Trophoblast cell (in vitro differentiated cells and primary cell): Measurements from ENCODE around the gene SORCS1.

ENCODE experiments used
- DNase-seq, 2 donors: peaks; one replicate each; pipeline ENCODE4 v3.0.0-alpha.2; 2016
- H2AFZ ChIP-seq: 2 replicates; pipeline ENCODE4 v1.6.1; 2013; ENCODE audit warnings: low read length, moderate library complexity, mild to moderate bottlenecking; ENCODE audit not compliant: insufficient read depth, poor library complexity
- H2AK5ac ChIP-seq: 2 replicates; pipeline ENCODE4 v1.6.1; 2013; ENCODE audit warnings: mild to moderate bottlenecking, low read length
- H2BK120ac ChIP-seq: 2 replicates; pipeline ENCODE4 v1.6.1; 2013; ENCODE audit warnings: low read length, mild to moderate bottlenecking, moderate library complexity; ENCODE audit not compliant: insufficient read depth, poor library complexity
- H2BK12ac ChIP-seq: 2 replicates; pipeline ENCODE4 v1.6.1; 2013; ENCODE audit warnings: mild to moderate bottlenecking, low read length, moderate library complexity
- H2BK5ac ChIP-seq: 2 replicates; pipeline ENCODE4 v1.6.1; 2013; ENCODE audit warnings: low read length, low read depth, moderate library complexity, mild to moderate bottlenecking; ENCODE audit not compliant: poor library complexity
- H3K14ac ChIP-seq: 2 replicates; pipeline ENCODE4 v1.6.1; 2013; ENCODE audit warnings: mild to moderate bottlenecking, low read length
- H3K18ac ChIP-seq: 2 replicates; pipeline ENCODE4 v1.6.1; 2013; ENCODE audit warnings: mild to moderate bottlenecking, low read length
- H3K23ac ChIP-seq: 2 replicates; pipeline ENCODE4 v1.6.1; 2013; ENCODE audit warnings: low read length
- H3K27ac ChIP-seq: 2 replicates; pipeline ENCODE4 v1.5.1; 2013; ENCODE audit warnings: low read depth, mild to moderate bottlenecking, inconsistent platforms, low read length, moderate library complexity
- H3K27me3 ChIP-seq: 2 replicates; pipeline ENCODE4 v1.6.1; 2013; ENCODE audit warnings: inconsistent platforms, mild to moderate bottlenecking, low read length, moderate library complexity; ENCODE audit not compliant: insufficient read depth
- H3K36me3 ChIP-seq, 2 experiments: 1 replicate in 1 of 2; 2 replicates in 1 of 2; pipeline ENCODE4 v1.6.1; 2013; ENCODE audit warnings: low read length in 2 of 2, mild to moderate bottlenecking in 2 of 2, moderate library complexity in 1 of 2; ENCODE audit not compliant: insufficient read depth in 2 of 2, control insufficient read depth in 1 of 2
- H3K4ac ChIP-seq: 2 replicates; pipeline ENCODE4 v1.6.1; 2013; ENCODE audit warnings: low read depth, mild to moderate bottlenecking, low read length, moderate library complexity
- H3K4me1 ChIP-seq, 2 experiments: 1 replicate in 1 of 2; 2 replicates in 1 of 2; pipeline ENCODE4 v1.6.1; 2013; ENCODE audit warnings: low read length in 2 of 2, mild to moderate bottlenecking in 2 of 2, moderate library complexity in 1 of 2; ENCODE audit not compliant: insufficient read depth in 2 of 2, control insufficient read depth in 1 of 2
- H3K4me2 ChIP-seq: 2 replicates; pipeline ENCODE4 v1.6.1; 2013; ENCODE audit warnings: inconsistent platforms, mild to moderate bottlenecking, low read length, moderate library complexity
- H3K4me3 ChIP-seq: 2 replicates; pipeline ENCODE4 v1.5.1; 2013; ENCODE audit warnings: mild to moderate bottlenecking, low read depth, low read length, inconsistent platforms
- H3K79me1 ChIP-seq: one replicate; pipeline ENCODE4 v1.6.1; 2013; ENCODE audit warnings: low read length
- H3K79me2 ChIP-seq: 2 replicates; pipeline ENCODE4 v1.6.1; 2013; ENCODE audit warnings: low read length, mild to moderate bottlenecking; ENCODE audit not compliant: control insufficient read depth, insufficient read depth, poor library complexity
- H3K9ac ChIP-seq: 2 replicates; pipeline ENCODE4 v1.6.1; 2013; ENCODE audit warnings: mild to moderate bottlenecking, low read length
- H3K9me3 ChIP-seq: 2 replicates; pipeline ENCODE4 v1.6.1; 2013; ENCODE audit warnings: low read depth, mild to moderate bottlenecking, control low read depth, inconsistent platforms, low read length; ENCODE audit not compliant: insufficient read depth
- H4K12ac ChIP-seq: 2 replicates; pipeline ENCODE4 v1.6.1; 2013; ENCODE audit warnings: low read depth, mild to moderate bottlenecking, low read length, moderate library complexity
- H4K8ac ChIP-seq: 2 replicates; pipeline ENCODE4 v1.6.1; 2013; ENCODE audit warnings: low read depth, mild to moderate bottlenecking, low read length, moderate library complexity
- H4K91ac ChIP-seq: one replicate; pipeline ENCODE4 v1.6.1; 2013; ENCODE audit warnings: low read depth, mild to moderate bottlenecking, low read length, moderate library complexity
- WGBS: extraction: QIAGEN DNeasy Blood & Tissue Kit; methylation state at CpG from one replicate; pipeline ENCODE4 v1.1.7; 2013; ENCODE audit warnings: missing lambda C conversion rate; ENCODE audit not compliant: insufficient read length, insufficient coverage; ENCODE audit errors: extremely low coverage; 5-methylcytosine and 5-hydroxymethylcytosine counted together

The SORCS1 gene

DNA sequence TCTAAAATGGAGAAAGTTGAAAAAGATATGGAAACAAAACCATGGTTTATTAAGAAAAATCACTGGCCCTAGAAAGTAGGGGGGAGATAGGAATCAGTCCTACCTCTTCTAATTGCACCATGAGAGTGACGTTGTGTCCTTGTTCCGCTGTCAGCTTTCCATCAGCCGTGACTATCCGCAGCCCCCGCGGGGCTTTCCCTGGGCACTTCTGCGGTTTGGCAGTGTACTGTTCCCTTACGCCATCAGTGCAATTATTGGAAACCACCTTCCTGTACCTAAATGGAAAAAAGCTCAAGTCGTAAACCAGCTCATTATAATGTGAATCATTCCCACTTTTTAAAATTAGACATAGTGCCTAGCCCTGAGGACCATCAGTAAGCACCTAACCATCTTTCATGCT, 512.2 kb downstream of the SORCS1 start:
- Histone ChIP-seq H2BK120ac (no peak overlapping the region), H3K23ac (no peak overlapping the region), H3K79me2 (no peaks in the 10 kb centered on the region), H2AFZ (no peak overlapping the region), H3K79me1 (no peaks in the 10 kb centered on the region), H2BK5ac (no peak overlapping the region), H3K18ac (no peak overlapping the region), H3K9ac (no peak overlapping the region), H4K8ac (no peak overlapping the region), H3K9me3 (no peaks in the 10 kb centered on the region), H3K4me1 (no peaks in the 10 kb centered on the region), H3K27me3 (no peaks in the 10 kb centered on the region), H3K4me3 (no peak overlapping the region), H4K91ac (no peak overlapping the region), H2BK12ac (no peak overlapping the region), H4K12ac (no peak overlapping the region), H3K4me2 (no peak overlapping the region), H3K36me3 (no peaks in the 10 kb centered on the region), H3K4ac (no peak overlapping the region), H3K14ac (no peak overlapping the region), H3K27ac (no peak overlapping the region), H2AK5ac (no peak overlapping the region)
- no peak for DNase-seq
- no CpG with 5 or more reads among the region's 9 CpGs for WGBS

DNA sequence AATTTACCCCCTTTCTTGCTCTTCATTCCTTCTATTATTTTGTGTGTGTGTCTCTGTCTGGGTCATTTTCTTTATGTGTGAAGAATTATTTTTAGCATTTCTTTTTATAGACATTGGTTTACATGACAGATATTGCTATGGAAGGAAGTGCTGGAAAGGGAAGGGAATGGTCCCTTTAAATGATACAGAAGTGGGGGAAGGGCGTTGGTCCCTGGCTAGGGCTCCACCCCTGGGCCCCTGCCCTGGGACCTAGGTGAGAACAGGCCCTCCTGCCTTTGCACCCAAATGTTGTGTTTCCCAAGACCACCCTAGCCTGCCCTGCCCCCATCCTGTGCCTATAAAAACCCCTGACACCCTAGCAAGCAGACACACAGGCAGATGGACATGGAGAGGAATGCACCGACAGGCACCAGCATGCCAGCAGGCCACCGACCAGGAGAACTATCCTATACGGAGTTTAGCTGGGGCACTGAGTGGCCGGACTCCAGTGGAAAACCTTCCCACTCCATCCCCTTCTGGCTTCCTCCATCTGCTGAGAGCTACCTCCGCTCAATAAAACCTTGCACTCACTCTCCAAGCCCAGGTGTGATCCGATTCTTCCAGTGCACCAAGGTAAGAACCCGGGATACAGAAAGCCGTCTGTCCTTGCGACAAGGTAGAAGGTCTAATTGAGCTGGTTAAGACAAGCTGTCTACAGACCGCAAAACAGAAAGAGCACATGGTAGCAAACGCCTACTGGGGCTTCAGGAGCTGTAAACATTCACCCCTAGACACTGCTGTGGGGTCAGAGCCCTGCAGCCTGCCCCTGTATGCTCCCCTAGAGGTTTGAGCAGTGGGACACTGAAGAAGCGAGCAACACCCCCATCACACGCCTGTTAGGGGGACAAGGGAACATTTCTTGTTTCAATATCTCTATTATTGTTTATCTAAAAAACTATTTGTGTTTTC, 515.7 kb downstream of the SORCS1 start:
- no peaks in the 10 kb centered on the region for H3K36me3 ChIP-seq
- H3K27me3 ChIP-seq: no peaks in the 10 kb centered on the region
- no peaks in the 10 kb centered on the region for H3K79me1 ChIP-seq
- H3K23ac ChIP-seq: no peak overlapping the region
- H3K4me1 ChIP-seq: no peaks in the 10 kb centered on the region
- H3K14ac ChIP-seq: no peak overlapping the region
- no peak overlapping the region for H3K18ac ChIP-seq
- H3K9ac ChIP-seq: no peak overlapping the region
- no peak overlapping the region for H4K8ac ChIP-seq
- H4K91ac ChIP-seq: no peak overlapping the region
- H3K4ac ChIP-seq: no peak overlapping the region
- no peak overlapping the region for H3K4me3 ChIP-seq
- no peak overlapping the region for H2BK5ac ChIP-seq
- no peak overlapping the region for H2BK12ac ChIP-seq
- no peak overlapping the region for H3K4me2 ChIP-seq
- no peak overlapping the region for H3K27ac ChIP-seq
- DNase-seq: no peak
- no peak overlapping the region for H2AFZ ChIP-seq
- no peak overlapping the region for H4K12ac ChIP-seq
- WGBS: no CpG with 5 or more reads among the region's 14 CpGs
- no peaks in the 10 kb centered on the region for H3K79me2 ChIP-seq
- no peak overlapping the region for H2AK5ac ChIP-seq
- H2BK120ac ChIP-seq: no peak overlapping the region
- H3K9me3 ChIP-seq: no peaks in the 10 kb centered on the region

GRCh38 chr10:106643473-106643872, 521.0 kb downstream of the SORCS1 start:
- H4K8ac ChIP-seq: no peak overlapping the region
- H2AFZ ChIP-seq: no peak overlapping the region
- no peaks in the 10 kb centered on the region for H3K4me1 ChIP-seq
- H2AK5ac ChIP-seq: no peak overlapping the region
- no peak overlapping the region for H3K27ac ChIP-seq
- no peaks in the 10 kb centered on the region for H3K79me2 ChIP-seq
- no peak overlapping the region for H3K9ac ChIP-seq
- no peaks in the 10 kb centered on the region for H3K36me3 ChIP-seq
- H4K91ac ChIP-seq: no peak overlapping the region
- no peak overlapping the region for H3K23ac ChIP-seq
- DNase-seq: no peak
- H3K79me1 ChIP-seq: no peaks in the 10 kb centered on the region
- no peak overlapping the region for H3K14ac ChIP-seq
- H2BK120ac ChIP-seq: no peak overlapping the region
- H3K18ac ChIP-seq: no peak overlapping the region
- no peak overlapping the region for H3K4me2 ChIP-seq
- no peak overlapping the region for H2BK5ac ChIP-seq
- no peak overlapping the region for H4K12ac ChIP-seq
- no peak overlapping the region for H3K4me3 ChIP-seq
- H3K27me3 ChIP-seq: no peaks in the 10 kb centered on the region
- H3K4ac ChIP-seq: no peak overlapping the region
- H3K9me3 ChIP-seq: no peaks in the 10 kb centered on the region
- no peak overlapping the region for H2BK12ac ChIP-seq
- no CpG with 5 or more reads among the region's 1 CpG for WGBS

GRCh38 chr10:106637873-106638272, 526.6 kb downstream of the SORCS1 start:
- no peak overlapping the region for H2AK5ac ChIP-seq
- H3K36me3 ChIP-seq: no peaks in the 10 kb centered on the region
- no peaks in the 10 kb centered on the region for H3K79me2 ChIP-seq
- no peak overlapping the region for H3K27ac ChIP-seq
- H4K8ac ChIP-seq: no peak overlapping the region
- H2BK120ac ChIP-seq: no peak overlapping the region
- H3K4ac ChIP-seq: no peak overlapping the region
- H3K14ac ChIP-seq: no peak overlapping the region
- H2BK12ac ChIP-seq: no peak overlapping the region
- DNase-seq: no peak
- H3K23ac ChIP-seq: no peak overlapping the region
- no peaks in the 10 kb centered on the region for H3K9me3 ChIP-seq
- H3K27me3 ChIP-seq: no peaks in the 10 kb centered on the region
- no peak overlapping the region for H4K12ac ChIP-seq
- H3K79me1 ChIP-seq: no peaks in the 10 kb centered on the region
- H3K4me2 ChIP-seq: no peak overlapping the region
- H4K91ac ChIP-seq: no peak overlapping the region
- H3K4me1 ChIP-seq: no peaks in the 10 kb centered on the region
- no peak overlapping the region for H3K18ac ChIP-seq
- no peak overlapping the region for H3K9ac ChIP-seq
- no peak overlapping the region for H2BK5ac ChIP-seq
- H2AFZ ChIP-seq: no peak overlapping the region
- H3K4me3 ChIP-seq: no peak overlapping the region
